Endothelial cell of umbilical vein (primary cell): ENCODE measurements around the gene ZNF471. TPM values are rescaled to one million over a fixed set of nuclear protein-coding genes. Genes with fewer than 3 reads are reported as not detected.

Experiments used
- BruUV-seq: library from RNA; stranded (reverse); fragments of 400-500 nt; replicated peaks from 2 replicates; lab custom pipeline; 2021; lab: Mats Ljungman, UMichigan
- CTCF ChIA-PET: fragments of 300-600, 350-600 bp; sonication (Branson Sonifier 250); formaldehyde crosslinking; loops from one replicate; lab custom pipeline; 2021; ENCODE audit warnings: antibody characterized with exemption, inconsistent platforms; lab: Charles Lee
- POLR2A ChIA-PET: fragments of 300-600, 350-600 bp; sonication (Branson Sonifier 250); formaldehyde crosslinking; loops from one replicate; lab custom pipeline; 2021; ENCODE audit warnings: antibody characterized with exemption, inconsistent platforms; lab: Charles Lee
- DNase-seq: peaks from one replicate; pipeline ENCODE4 v3.0.0-alpha.2; 2011; ENCODE audit warnings: low read depth, low spot score
- FAIRE-seq: peaks from 2 replicates; lab custom pipeline; 2011; peaks lifted over from hg19 to GRCh38; lab: Jason Lieb, UNC
- H2AFZ ChIP-seq: 2 replicates; pipeline ENCODE4 v1.6.0; 2012; ENCODE audit warnings: low read depth, low read length, control low read depth, inconsistent platforms
- H3K27ac ChIP-seq: 2 replicates; pipeline ENCODE4 v1.5.1; 2011; ENCODE audit warnings: low read depth, mild to moderate bottlenecking, control low read depth, low read length, moderate library complexity; ENCODE audit not compliant: insufficient read depth
- H3K27me3 ChIP-seq, 2 experiments: 2 replicates each; pipeline versions ENCODE4 v1.6.0 to v1.6.1; 2011; ENCODE audit warnings: low read length in 2 of 2, mixed read lengths in 1 of 2; ENCODE audit not compliant: control insufficient read depth in 2 of 2, insufficient read depth in 2 of 2
- H3K36me3 ChIP-seq, 2 experiments: 2 replicates in 1 of 2; 3 replicates in 1 of 2; pipeline ENCODE4 v1.5.1; 2011; ENCODE audit warnings: low read length in 2 of 2, mild to moderate bottlenecking in 1 of 2, moderate library complexity in 1 of 2; ENCODE audit not compliant: control insufficient read depth in 2 of 2, insufficient read depth in 2 of 2; ENCODE audit errors: extremely low read depth in 1 of 2
- H3K4me1 ChIP-seq: 3 replicates; pipeline ENCODE4 v1.5.1; 2011; ENCODE audit warnings: mild to moderate bottlenecking, low read length; ENCODE audit not compliant: control insufficient read depth, insufficient read depth; ENCODE audit errors: extremely low read depth
- H3K4me2 ChIP-seq: 2 replicates; pipeline ENCODE4 v1.6.1; 2011; ENCODE audit warnings: low read length, control low read depth, mixed read lengths; ENCODE audit not compliant: insufficient read depth
- H3K4me3 ChIP-seq, 3 experiments: fragments of 200-600 bp in 1 of 3; sonication (generic), shearing (Covaris generic) in 1 of 3; replicated peaks in 1 of 3; 2 replicates each; pipeline ENCODE4 v1.5.1; 2011 to 2016; ENCODE audit warnings: control low read depth in 3 of 3, low read length in 3 of 3, mild to moderate bottlenecking in 2 of 3, inconsistent platforms in 1 of 3, low read depth in 1 of 3, moderate library complexity in 1 of 3; ENCODE audit not compliant: insufficient read depth in 1 of 3
- H3K79me2 ChIP-seq: 2 replicates; pipeline ENCODE4 v1.6.0; 2012; ENCODE audit warnings: low read length, inconsistent platforms; ENCODE audit not compliant: control insufficient read depth, insufficient read depth
- H3K9ac ChIP-seq: replicated peaks from 2 replicates; pipeline ENCODE3; 2011; ENCODE audit warnings: low read length, control low read depth; ENCODE audit not compliant: insufficient read depth; ENCODE audit errors: extremely low read depth
- H3K9me1 ChIP-seq: replicated peaks from 3 replicates; pipeline ENCODE4 v1.6.0; 2011; ENCODE audit warnings: mild to moderate bottlenecking, low read length; ENCODE audit not compliant: control insufficient read depth, insufficient read depth; ENCODE audit errors: extremely low read depth
- H3K9me3 ChIP-seq: replicated peaks from 2 replicates; pipeline ENCODE4 v1.5.1; 2012; ENCODE audit warnings: low read length, inconsistent platforms; ENCODE audit not compliant: control insufficient read depth, insufficient read depth
- H4K20me1 ChIP-seq: replicated peaks from 2 replicates; pipeline ENCODE3; 2011; ENCODE audit warnings: mild to moderate bottlenecking, low read length; ENCODE audit not compliant: control insufficient read depth, insufficient read depth; ENCODE audit errors: extremely low read depth
- CTCF ChIP-seq, 2 donors: IDR thresholded peaks; 1 replicate in 1 of 2; 2 replicates in 1 of 2; pipeline ENCODE4 v1.5.1; 2011; ENCODE audit warnings: low read length in 2 of 2, mild to moderate bottlenecking in 2 of 2, moderate library complexity in 2 of 2, control low read depth in 1 of 2, inconsistent platforms in 1 of 2, low read depth in 1 of 2; ENCODE audit not compliant: insufficient read depth in 1 of 2; ENCODE audit errors: extremely low read depth in 1 of 2
- EZH2 ChIP-seq: IDR thresholded peaks from 2 replicates; pipeline ENCODE4 v1.6.1; 2012; ENCODE audit warnings: borderline replicate concordance, low read depth, mild to moderate bottlenecking, moderate library complexity, low read length, inconsistent platforms; ENCODE audit not compliant: severe bottlenecking
- FOS ChIP-seq: IDR thresholded peaks from 2 replicates; pipeline ENCODE4 v1.6.1; 2011; ENCODE audit warnings: mild to moderate bottlenecking, low read length, moderate library complexity, borderline replicate concordance; ENCODE audit not compliant: insufficient read depth
- GATA2 ChIP-seq: IDR thresholded peaks from 2 replicates; pipeline ENCODE4 v1.7.0; 2011; ENCODE audit warnings: low read depth, mild to moderate bottlenecking, moderate library complexity, mixed read lengths, low read length; ENCODE audit not compliant: insufficient read length, insufficient read depth
- JUN ChIP-seq: IDR thresholded peaks from 2 replicates; pipeline ENCODE4 v1.6.1; 2011; ENCODE audit warnings: borderline replicate concordance, low read depth; ENCODE audit not compliant: insufficient read length, insufficient read depth
- MAX ChIP-seq: IDR thresholded peaks from 2 replicates; pipeline ENCODE4 v1.6.1; 2011; ENCODE audit not compliant: insufficient read depth, insufficient read length
- MYC ChIP-seq: IDR thresholded peaks from one replicate; pipeline ENCODE4 v1.6.1; 2011; ENCODE audit warnings: mild to moderate bottlenecking, low read depth, low read length
- POLR2A ChIP-seq: IDR thresholded peaks from 2 replicates; pipeline ENCODE4 v1.6.1; 2012; ENCODE audit warnings: low read depth, mild to moderate bottlenecking, control low read depth, low read length
- POLR2AphosphoS5 ChIP-seq: IDR thresholded peaks from 2 replicates; pipeline ENCODE4 v1.6.1; 2012; ENCODE audit warnings: low read depth, mild to moderate bottlenecking, control low read depth, low read length, moderate library complexity; ENCODE audit not compliant: insufficient read depth
- dilution Hi-C: fragments of 300-500 bp; cut with MboI; formaldehyde crosslinking; loops from one replicate; pipeline ENCODE4 v1.15.0; 2019; ENCODE audit warnings: low sequenced_read_pairs; ENCODE audit not compliant: extremely low pct_ligation_motif_present
- intact Hi-C: fragments of 100-400 bp; cut with micrococcal nuclease; formaldehyde crosslinking; loops from one replicate; pipeline ENCODE4 v1.10.0; 2022
- polyA plus RNA-seq, 4 experiments: library from polyadenylated mRNA; depleted of rRNA in 3 of 4; stranded (reverse) in 3 of 4; unstranded in 1 of 4; fragments of >200 nt; gene quantifications; 2 replicates each; pipeline versions ENCODE4 v1.2.1 to v1.2.3, GENCODE V29; 2011 to 2012; ENCODE audit warnings: missing spikeins in 1 of 4
- total RNA-seq: library from RNA; stranded (reverse); gene quantifications from 2 replicates; pipeline ENCODE4 v1.2.3, GENCODE V29; 2021

The ZNF471 gene
- total and polyA plus RNA-seq, 2 donors (not counting 3 experiments of a cell fraction or from before 2014, with no cell fraction given) = 0.92 to 3.1 TPM

GRCh38 chr19:56577719-56578602 lies 70.3 kb downstream of the ZNF471 start:
- Histone ChIP-seq H2AFZ (no peak overlapping the region), H3K9me1 (no peaks in the 10 kb centered on the region), H3K4me3 (no peak overlapping the region), H3K9me3 (peaks cover 29% of the 10 kb centered on the region), H3K36me3 (peaks cover 0 to 3% of the 10 kb centered on the region in 2 experiments), H3K9ac (no peak overlapping the region), H3K4me1 (no peaks in the 10 kb centered on the region), H3K79me2 (no peaks in the 10 kb centered on the region), H3K27ac (no peak overlapping the region), H4K20me1 (no peaks in the 10 kb centered on the region), H3K4me2 (no peak overlapping the region), H3K27me3 (no peaks in the 10 kb centered on the region)
- FAIRE-seq = no peak
- intact Hi-C loops (no loop called here), dilution Hi-C loops (no loop called here)
- DNase-seq = no peak
- ChIA-PET CTCF (no interaction called here), POLR2A (no interaction called here)
- BruUV-seq = no TSS peak
- TF ChIP-seq JUN (no peak), POLR2AphosphoS5 (no peak), MAX (no peak), FOS (no peak), EZH2 (no peak), MYC (no peak), POLR2A (no peak), GATA2 (no peak), CTCF (IDR thresholded peaks at IDR 0.05; ENCODE audit: extremely low read depth in 1 of 2, insufficient read depth in 1 of 2, low read depth in 1 of 2, low read length in 2 of 2) (no peak)

Other genes with a start within 250 kb of the ZNF471 start
- 0.65 TPM in 1 of 2 replicates, not detected in the other for gene EDDM13, start 235.1 kb upstream of the ZNF471 start, total RNA-seq
- 0.51 and 1.2 TPM in 2 replicates for gene EDDM13, start 235.1 kb upstream of the ZNF471 start, polyA plus RNA-seq
- 12.0 and 12.2 TPM in 2 replicates for gene ZSCAN5A, start 193.0 kb upstream of the ZNF471 start, total RNA-seq
- gene ZSCAN5A, start 193.0 kb upstream of the ZNF471 start, polyA plus RNA-seq = 5.1 and 9.9 TPM in 2 replicates
- 2.2 and 2.9 TPM in 2 replicates for gene ZNF582, start 114.3 kb upstream of the ZNF471 start, total RNA-seq
- 2.2 and 2.5 TPM in 2 replicates for gene ZNF582, start 114.3 kb upstream of the ZNF471 start, polyA plus RNA-seq
- 2.4 and 4.8 TPM in 2 replicates for gene ZNF583, start 103.5 kb upstream of the ZNF471 start, total RNA-seq
- 0.99 TPM in 2 replicates for gene ZNF583, start 103.5 kb upstream of the ZNF471 start, polyA plus RNA-seq
- gene ZNF667, start 30.5 kb upstream of the ZNF471 start, total RNA-seq = 1.3 and 1.6 TPM in 2 replicates
- gene ZNF667, start 30.5 kb upstream of the ZNF471 start, polyA plus RNA-seq = 0.29 and 0.35 TPM in 2 replicates
- 5.4 and 7.5 TPM in 2 replicates for gene ZFP28, start 31.1 kb downstream of the ZNF471 start, total RNA-seq
- gene ZFP28, start 31.1 kb downstream of the ZNF471 start, polyA plus RNA-seq = 1.8 TPM in 2 replicates
- 3.9 and 4.2 TPM in 2 replicates for gene ZNF470, start 59.6 kb downstream of the ZNF471 start, total RNA-seq
- gene ZNF470, start 59.6 kb downstream of the ZNF471 start, polyA plus RNA-seq = 0.73 and 1.0 TPM in 2 replicates
- 9.6 and 9.7 TPM in 2 replicates for gene ZNF71, start 87.4 kb downstream of the ZNF471 start, total RNA-seq
- gene ZNF71, start 87.4 kb downstream of the ZNF471 start, polyA plus RNA-seq = 10.1 and 13.4 TPM in 2 replicates
- gene SMIM17, start 135.3 kb downstream of the ZNF471 start, total RNA-seq = 0.30 and 1.4 TPM in 2 replicates
- 0.10 TPM in 1 of 2 replicates, not detected in the other for gene SMIM17, start 135.3 kb downstream of the ZNF471 start, polyA plus RNA-seq
- not detected in 2 replicates for gene ZNF835, start 163.9 kb downstream of the ZNF471 start, total RNA-seq
- 0.01 TPM in 1 of 2 replicates, not detected in the other for gene ZNF835, start 163.9 kb downstream of the ZNF471 start, polyA plus RNA-seq